OCI-LY3 (cell line): ENCODE measurements around the gene NRGN.

Experiments
- H2AFZ ChIP-seq: fragments of 200-600, 300-600 bp; shearing (Covaris generic); 2 replicates; pipeline ENCODE4 v1.6.0; 2014; ENCODE audit warnings: antibody characterized with exemption, low read depth, low read length
- H3K27ac ChIP-seq: fragments of 200-600, 300-600 bp; sonication (generic); 2 replicates; pipeline ENCODE4 v1.5.1; 2014; ENCODE audit warnings: mild to moderate bottlenecking, low read length, moderate library complexity, mixed read lengths
- H3K27me3 ChIP-seq: fragments of 200-600, 300-600 bp; sonication (generic); 2 replicates; pipeline ENCODE4 v1.6.1; 2014; ENCODE audit warnings: low read depth, low read length, mixed read lengths
- H3K36me3 ChIP-seq: fragments of 200-600, 300-600 bp; sonication (generic); replicated peaks from 2 replicates; pipeline ENCODE3; 2014; ENCODE audit warnings: low read depth, low read length, mixed read lengths
- H3K4me1 ChIP-seq: fragments of 300-600, 200-600 bp; sonication (generic); 2 replicates; pipeline ENCODE4 v1.6.1; 2014; ENCODE audit warnings: low read length, mixed read lengths
- H3K4me2 ChIP-seq: fragments of 200-600, 300-600 bp; sonication (generic); 2 replicates; pipeline ENCODE4 v1.6.1; 2014; ENCODE audit warnings: low read length, mixed read lengths
- H3K4me3 ChIP-seq: fragments of 300-600, 200-600 bp; sonication (generic); 2 replicates; pipeline ENCODE4 v1.5.1; 2014; ENCODE audit warnings: antibody characterized with exemption, mild to moderate bottlenecking, low read length, moderate library complexity
- H3K79me2 ChIP-seq: fragments of 300-600, 200-600 bp; shearing (Covaris generic); 2 replicates; pipeline ENCODE4 v1.6.1; 2014; ENCODE audit warnings: mild to moderate bottlenecking, low read length, mixed read lengths
- H3K9ac ChIP-seq: fragments of 300-600, 200-600 bp; shearing (Covaris generic); 2 replicates; pipeline ENCODE4 v1.6.0; 2014; ENCODE audit warnings: mild to moderate bottlenecking, low read length, moderate library complexity
- H3K9me3 ChIP-seq: fragments of 200-600, 300-600 bp; shearing (Covaris generic); 2 replicates; pipeline ENCODE4 v1.6.1; 2014; ENCODE audit warnings: low read length, mixed read lengths; ENCODE audit not compliant: insufficient read depth
- H4K20me1 ChIP-seq: fragments of 200-600, 300-600 bp; sonication (generic); 2 replicates; pipeline ENCODE4 v1.6.1; 2016; ENCODE audit warnings: low read length, mixed read lengths; ENCODE audit not compliant: insufficient read depth
- EZH2phosphoT487 ChIP-seq: fragments of 200-600 bp; shearing (Covaris generic); IDR thresholded peaks from 2 replicates; pipeline ENCODE4 v1.6.1; 2018; ENCODE audit warnings: antibody characterized with exemption, mixed run types, low read depth
- TF ChIP-seq, protein P1 (sequence below): fragments of 200-600, 300-600 bp; sonication (generic); IDR thresholded peaks from 2 replicates; pipeline ENCODE4 v1.5.1; 2014; ENCODE audit warnings: antibody characterized with exemption, low read length, low read depth

Gene NRGN

DNA sequence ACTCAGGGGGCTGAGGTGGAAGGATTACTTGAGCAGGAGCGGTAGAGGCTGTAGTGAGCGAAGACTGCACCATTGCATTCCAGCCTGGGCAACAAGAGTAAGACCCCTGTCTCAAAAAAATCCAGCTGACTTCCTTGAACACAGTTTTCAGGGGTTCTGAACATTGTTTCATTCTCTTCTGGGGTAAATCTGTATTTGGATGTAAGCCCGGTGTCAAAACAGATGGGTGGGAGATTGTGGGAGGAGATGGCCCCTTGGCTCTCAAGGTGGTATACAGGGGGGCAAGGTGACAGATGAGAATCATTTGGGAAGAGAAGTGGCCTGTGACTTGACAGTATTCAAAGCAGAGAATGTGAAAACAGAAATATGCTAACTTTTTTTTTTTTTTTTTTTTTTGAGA lies 17.6 kb downstream of the NRGN start:
- Histone ChIP-seq H3K9me3 (no peaks in the 10 kb centered on the region), H3K27ac (no peak overlapping the region), H3K27me3 (peaks cover 17% of the 10 kb centered on the region; the same call in 1 of the 2 replicates), H3K4me3 (no peak overlapping the region), H3K9ac (no peak overlapping the region), H2AFZ (no peak overlapping the region), H3K4me1 (peaks cover 4% of the 10 kb centered on the region; the same call in 1 of the 2 replicates), H4K20me1 (no peaks in the 10 kb centered on the region), H3K4me2 (no peak overlapping the region), H3K36me3 (no peaks in the 10 kb centered on the region), H3K79me2 (no peaks in the 10 kb centered on the region)
- TF ChIP-seq EZH2phosphoT487: no peak
- TF ChIP-seq, protein P1, sequence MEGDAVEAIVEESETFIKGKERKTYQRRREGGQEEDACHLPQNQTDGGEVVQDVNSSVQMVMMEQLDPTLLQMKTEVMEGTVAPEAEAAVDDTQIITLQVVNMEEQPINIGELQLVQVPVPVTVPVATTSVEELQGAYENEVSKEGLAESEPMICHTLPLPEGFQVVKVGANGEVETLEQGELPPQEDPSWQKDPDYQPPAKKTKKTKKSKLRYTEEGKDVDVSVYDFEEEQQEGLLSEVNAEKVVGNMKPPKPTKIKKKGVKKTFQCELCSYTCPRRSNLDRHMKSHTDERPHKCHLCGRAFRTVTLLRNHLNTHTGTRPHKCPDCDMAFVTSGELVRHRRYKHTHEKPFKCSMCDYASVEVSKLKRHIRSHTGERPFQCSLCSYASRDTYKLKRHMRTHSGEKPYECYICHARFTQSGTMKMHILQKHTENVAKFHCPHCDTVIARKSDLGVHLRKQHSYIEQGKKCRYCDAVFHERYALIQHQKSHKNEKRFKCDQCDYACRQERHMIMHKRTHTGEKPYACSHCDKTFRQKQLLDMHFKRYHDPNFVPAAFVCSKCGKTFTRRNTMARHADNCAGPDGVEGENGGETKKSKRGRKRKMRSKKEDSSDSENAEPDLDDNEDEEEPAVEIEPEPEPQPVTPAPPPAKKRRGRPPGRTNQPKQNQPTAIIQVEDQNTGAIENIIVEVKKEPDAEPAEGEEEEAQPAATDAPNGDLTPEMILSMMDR: no peak

DNA sequence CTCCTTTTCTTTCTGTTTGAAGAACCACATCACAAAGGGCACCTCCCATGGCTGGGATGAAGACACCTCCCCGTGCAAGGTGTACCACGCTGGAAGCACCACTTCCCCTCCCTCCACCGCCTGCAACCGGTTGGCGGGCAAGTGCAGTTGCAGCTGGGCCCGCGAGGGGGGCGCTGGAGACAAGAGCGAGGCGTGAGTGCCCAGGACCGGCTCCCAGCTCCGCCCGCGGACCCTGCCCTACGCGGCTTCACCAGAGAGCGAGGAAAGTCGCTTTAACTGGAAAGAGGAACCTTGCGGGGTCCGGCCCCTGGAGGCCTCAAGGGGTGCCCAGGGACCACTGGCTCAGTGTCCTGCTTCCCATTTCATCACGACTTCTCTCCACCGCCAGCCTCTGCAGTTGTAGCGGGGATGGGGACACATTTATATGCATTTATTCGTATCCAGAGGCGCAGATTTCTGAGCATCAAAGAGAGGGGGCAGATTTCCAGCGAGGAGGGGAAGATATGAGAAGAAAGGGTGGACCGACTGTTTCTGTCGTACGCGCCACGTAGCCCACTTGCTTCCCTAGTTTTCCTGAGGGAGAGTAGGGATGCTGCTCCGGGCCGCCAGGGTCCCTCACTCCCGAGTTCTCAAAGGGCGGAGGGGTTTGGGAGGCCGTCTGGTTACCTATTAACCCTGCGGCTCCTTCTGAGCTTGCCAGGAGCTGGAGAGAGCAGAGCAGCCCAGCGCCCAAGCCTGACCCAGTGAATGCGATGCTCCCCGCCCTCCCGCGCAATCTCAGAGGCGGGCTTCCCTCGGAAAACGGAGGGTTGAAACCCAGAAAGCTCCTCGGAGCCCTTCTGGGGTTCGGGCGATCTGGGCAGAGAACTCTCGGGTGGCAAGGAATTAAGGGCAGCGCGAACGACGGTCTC lies 18.9 kb downstream of the NRGN start:
- peaks cover 17% of the 10 kb centered on the region; the same call in 1 of the 2 replicates for H3K27me3 ChIP-seq
- no peaks in the 10 kb centered on the region for H3K36me3 ChIP-seq
- peak overlapping the region; percentile 35; the same call in 1 of the 2 replicates for H2AFZ ChIP-seq
- peaks cover 3% of the 10 kb centered on the region; the same call in 1 of the 2 replicates for H4K20me1 ChIP-seq
- no peak for TF ChIP-seq EZH2phosphoT487
- TF ChIP-seq, protein P1: peak; percentile 55
- no peaks in the 10 kb centered on the region for H3K79me2 ChIP-seq
- peaks cover 8% of the 10 kb centered on the region for H3K4me1 ChIP-seq
- no peaks in the 10 kb centered on the region for H3K9me3 ChIP-seq
- no peak overlapping the region for H3K9ac ChIP-seq
- peak overlapping the region; percentile 62 for H3K4me2 ChIP-seq
- H3K27ac ChIP-seq: no peak overlapping the region
- H3K4me3 ChIP-seq: peak overlapping the region; percentile 63

DNA sequence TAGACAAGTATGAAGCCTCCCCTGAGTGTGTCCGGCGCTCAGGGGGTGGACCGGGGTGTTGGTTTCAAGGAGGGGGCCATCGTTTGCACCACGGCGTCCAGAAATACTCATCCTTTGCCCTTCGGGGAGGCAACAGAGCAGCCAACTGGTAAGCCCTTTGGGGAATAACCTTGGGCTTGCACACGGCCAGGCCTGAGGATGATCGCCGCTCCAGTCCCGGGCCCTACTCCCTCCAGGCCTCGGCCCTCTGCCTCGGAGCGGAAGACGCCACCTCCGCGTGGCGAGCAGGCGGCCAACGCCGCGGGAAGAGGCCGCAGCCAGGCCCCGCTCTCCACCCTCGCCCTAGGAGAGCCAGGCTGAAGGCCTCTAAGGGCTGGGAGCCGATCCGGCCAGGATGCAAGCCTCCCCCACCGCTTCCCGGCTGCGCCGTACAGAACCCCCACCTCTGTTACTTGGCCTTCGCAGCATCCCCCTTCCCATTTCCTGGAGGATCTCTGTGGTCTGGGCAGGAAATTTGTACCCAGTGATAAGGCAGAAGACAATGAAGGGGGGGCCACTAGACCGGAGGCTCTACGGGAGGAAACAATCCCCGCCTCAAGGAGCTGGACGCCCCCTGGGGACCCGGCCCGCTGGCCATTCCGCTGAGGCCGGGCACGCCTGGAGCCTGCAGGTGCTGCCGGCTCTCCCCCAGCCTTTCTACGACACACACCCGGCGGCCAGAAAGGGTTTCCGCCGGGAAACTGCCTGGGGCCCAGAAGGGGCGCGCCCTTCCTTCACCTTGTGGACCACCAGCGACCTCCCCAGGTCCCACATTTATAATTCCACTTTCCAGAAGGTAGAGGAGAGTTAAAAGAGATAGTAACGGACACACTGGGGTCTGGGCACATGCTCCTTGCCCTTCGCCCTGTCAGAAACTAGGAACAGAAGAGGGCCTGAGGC lies 19.8 kb downstream of the NRGN start:
- Histone ChIP-seq H2AFZ (no peak overlapping the region), H3K4me2 (no peak overlapping the region), H3K36me3 (no peaks in the 10 kb centered on the region), H3K9ac (no peak overlapping the region), H4K20me1 (peaks cover 5% of the 10 kb centered on the region; the same call in 1 of the 2 replicates), H3K27ac (no peak overlapping the region), H3K4me1 (peaks cover 8% of the 10 kb centered on the region), H3K79me2 (no peaks in the 10 kb centered on the region), H3K27me3 (peaks cover 17% of the 10 kb centered on the region; the same call in 1 of the 2 replicates), H3K4me3 (no peak overlapping the region), H3K9me3 (no peaks in the 10 kb centered on the region)
- TF ChIP-seq, protein P1: no peak
- TF ChIP-seq EZH2phosphoT487: no peak
